GM04503 (cell line): ENCODE results near the gene SH3BP5.

Source experiments
- DNase-seq: peaks from one replicate; pipeline ENCODE4 v3.0.0-alpha.2; 2012; ENCODE audit warnings: low read depth

SH3BP5 gene

GRCh38 chr3:15243822-15244482, 88.4 kb downstream of the SH3BP5 start:
- DNase-seq: no peak

DNA sequence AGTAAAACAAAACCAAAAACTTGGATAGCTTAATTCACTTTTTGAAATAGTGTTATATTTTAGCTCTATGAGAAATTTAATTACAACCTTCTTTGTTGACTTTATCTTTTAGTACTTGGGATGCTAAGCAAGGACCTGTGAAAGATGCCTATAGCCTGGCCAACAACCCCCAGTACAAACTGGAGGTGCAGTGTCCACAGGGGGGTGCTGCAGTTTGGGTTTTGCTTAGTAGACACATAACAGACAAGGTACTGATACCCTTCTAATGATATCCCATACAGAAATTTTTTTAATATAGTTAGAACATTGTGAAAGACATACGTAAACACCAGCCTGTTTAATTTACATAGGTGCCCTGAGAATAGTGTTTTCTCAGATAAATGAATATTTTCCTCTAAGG, 91.0 kb downstream of the SH3BP5 start:
- DNase-seq: no peak

DNA sequence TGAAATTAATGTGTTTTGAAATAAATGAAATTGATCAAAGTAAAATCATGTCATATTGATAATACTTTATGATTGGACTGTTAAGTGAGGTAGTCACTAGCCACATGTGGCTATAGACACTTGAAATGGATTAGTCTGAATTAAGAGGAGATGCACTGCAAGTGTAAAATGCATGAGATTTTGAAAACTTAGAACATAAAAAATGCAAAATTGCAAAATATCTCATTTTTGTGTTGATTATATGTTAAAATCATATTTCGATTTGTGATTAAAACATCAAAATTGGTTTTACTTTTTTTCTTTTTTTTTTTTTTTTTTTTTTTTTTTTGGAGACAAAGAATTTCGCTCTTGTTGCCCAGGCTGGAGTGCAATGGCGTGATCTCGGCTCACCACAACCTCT, 103.1 kb downstream of the SH3BP5 start:
- DNase-seq: no peak

- no peak for DNase-seq
Observed at GRCh38 chr3:15228147-15228546, 104.2 kb downstream of the SH3BP5 start.

GRCh38 chr3:15223685-15224572, 108.5 kb downstream of the SH3BP5 start:
- DNase-seq: no peak

DNA sequence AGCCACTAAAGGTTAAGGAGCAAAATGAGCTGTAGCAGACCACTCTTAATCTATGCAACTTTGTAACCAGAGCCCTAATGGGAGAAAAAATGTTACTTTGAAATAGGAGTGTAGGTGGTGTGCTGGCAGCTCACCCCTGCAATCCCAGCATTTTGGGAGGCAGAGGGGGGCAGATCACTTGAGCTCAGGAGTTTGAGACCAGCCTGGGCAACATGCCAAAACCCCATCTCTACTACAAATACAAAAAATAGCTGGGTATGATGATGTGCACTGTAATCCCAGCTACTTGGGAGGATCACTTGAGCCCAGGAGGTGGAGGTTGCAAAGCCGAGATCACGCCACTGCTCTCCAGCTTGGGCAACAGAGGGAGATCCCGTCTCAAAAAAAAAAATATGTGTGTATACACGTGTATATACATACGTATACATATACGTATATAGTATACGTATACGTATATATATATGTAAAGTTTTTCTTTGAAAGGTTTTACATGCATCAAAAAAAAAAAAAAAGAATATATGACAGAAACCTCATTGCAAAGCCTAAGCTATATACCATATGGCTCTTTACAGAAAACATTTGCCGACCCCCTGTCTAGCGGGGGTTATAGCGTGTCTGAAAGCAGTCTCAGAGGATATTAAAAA, 110.7 kb downstream of the SH3BP5 start:
- DNase-seq: no peak

GRCh38 chr3:15220661-15221060, 111.7 kb downstream of the SH3BP5 start:
- no peak for DNase-seq

GRCh38 chr3:15220056-15220455, 112.3 kb downstream of the SH3BP5 start:
- DNase-seq: no peak

GRCh38 chr3:15218689-15219088, 113.7 kb downstream of the SH3BP5 start:
- DNase-seq: no peak

- no peak for DNase-seq
Observed at GRCh38 chr3:15217841-15218267, 114.5 kb downstream of the SH3BP5 start.

DNA sequence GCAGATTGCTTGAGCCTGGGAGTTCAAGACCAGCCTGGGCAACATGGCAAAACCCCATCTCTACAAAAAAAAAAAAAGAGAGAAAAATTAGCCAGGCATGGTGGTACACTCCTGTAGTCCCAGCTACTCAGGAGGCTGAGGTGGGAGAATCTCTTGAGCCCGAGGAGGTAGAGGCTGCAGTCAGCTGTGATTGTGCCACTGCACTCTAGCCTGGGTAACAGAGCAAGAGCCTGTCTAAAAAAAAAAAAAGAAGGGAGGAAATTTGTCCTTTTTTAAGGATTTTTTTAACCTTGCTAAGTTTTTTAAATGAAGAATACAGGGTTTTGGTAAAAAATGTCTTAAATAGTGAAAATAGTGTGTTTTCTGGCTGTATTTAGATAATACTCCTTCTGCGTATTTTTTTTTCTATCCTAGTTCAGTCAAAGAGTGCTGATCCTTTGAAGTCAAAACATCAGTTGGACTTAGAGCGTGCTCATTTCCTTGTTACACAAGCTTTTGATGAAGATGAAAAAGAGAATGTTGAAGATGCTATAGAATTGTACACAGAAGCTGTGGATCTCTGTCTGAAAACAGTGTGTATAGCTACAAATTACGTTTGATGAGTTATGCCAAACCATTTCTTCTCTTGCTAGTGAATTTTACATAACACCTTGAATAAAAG, 115.2 kb downstream of the SH3BP5 start:
- no peak for DNase-seq

DNA sequence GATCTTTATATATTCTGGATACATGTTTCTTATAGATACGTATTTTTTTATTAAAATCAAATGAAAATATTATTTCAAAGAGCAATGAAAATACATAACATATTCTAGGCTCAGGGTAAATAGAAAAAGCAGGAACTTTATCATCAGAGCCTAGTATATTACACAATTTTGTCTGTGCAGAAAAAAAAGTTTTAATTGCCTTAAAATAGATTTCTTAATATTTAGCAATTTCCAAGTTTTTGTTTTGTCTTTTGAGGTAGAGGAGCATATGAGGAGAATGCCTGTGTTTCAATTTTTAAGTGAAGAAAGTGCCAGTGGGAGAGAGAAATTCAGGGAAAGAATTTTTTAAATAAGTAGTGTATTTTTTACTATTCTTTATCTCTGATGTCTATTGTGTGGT, 115.9 kb downstream of the SH3BP5 start:
- no peak for DNase-seq

DNA sequence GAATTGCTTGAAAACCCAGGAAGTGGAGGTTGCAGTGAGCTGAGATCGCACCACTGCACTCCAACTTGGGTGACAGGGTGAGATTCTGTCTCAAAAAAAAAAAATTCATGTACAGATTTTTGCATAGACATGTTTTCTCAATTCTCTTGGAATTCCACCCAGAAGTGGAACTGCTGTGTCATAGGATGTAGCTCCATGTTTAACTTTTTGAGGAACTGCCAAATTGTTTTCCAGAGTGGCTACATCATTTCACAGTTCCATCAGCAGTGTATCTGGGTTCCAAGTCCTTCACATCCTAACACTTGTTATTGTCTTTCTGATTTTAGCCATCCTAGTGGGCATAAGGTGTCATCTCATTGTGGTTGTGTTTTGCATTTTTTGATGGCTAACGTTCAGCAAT, 116.4 kb downstream of the SH3BP5 start:
- no peak for DNase-seq

DNA sequence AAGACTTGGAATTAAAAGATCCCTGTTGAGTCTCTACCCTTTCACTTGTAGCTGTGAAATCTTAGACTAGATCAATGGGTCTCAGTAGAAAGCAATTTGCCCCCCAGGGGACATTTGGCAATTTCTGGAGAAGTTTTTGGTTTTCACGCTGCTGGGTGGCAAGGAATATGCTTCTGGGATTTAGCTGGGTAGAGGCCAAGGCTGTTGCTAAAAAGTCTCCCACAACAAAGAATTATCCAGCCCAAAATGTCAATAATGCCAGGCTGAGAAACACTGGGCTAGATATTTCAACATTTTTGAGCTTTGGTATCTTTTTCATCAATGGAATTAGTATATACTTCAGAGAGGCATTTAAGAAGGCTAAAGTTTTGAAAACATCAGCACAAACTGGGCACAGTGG, 117.6 kb downstream of the SH3BP5 start:
- no peak for DNase-seq

DNA sequence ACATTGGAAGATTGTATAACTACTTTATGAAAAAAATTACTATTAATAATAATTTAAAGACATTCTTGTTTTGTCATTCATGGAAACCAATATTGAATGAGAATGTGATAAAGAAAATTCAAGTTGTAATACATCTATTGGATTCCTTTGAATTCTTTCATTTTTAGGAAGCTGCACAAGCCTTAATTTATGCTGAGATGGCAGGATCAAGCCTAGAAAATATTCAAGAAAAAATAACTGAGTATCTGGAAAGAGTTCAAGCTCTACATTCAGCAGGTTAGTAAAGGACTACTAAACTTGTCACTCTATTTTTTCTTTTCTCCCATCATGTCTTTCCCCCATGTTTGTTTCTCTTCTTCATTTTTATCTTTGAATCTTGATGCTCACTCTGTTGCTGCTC, 120.4 kb downstream of the SH3BP5 start:
- no peak for DNase-seq

- DNase-seq: no peak
Observed at GRCh38 chr3:15207836-15208504, 124.4 kb downstream of the SH3BP5 start.

DNA sequence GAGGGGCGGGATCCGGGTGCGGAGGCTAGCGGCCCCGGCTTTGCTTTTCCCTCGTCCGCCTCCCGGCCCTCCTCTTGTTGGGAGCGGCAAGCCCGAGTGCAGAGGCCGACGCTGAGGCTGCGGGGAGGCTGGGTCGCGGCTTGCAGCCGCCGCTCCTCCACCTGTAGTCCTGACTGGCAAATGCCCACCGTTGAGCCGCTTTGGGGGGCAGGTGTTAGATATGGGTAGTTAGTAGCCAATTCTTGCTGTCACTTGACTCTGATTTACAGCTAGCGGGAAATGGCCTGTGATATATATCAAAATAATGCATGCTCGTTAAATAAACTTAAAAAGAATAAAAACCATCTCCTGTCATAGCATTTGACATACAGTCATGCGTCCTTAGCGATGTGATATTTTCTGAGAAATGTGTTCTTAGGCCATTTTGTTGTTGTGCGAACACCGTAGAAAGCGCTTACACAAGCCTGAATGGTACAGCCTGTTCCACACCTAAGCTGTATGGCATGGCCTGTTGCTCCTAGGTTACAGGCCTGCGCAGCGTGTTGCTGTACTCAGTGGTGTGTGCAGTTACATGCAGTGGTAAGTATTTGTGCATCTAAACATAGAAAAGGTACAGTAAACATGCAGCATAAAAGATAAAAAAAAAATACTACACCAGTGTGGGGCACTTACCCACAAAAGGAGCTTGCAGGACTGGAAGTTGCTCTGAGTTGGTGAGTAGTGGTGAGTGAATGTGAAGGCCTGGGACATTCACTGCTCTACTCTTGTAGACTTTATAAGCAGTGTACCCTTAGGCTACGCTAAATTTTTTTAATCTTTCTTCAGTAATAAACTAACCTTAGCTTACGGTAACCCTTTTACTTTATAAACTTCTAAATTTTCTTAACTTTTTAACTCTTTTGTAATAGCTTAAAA, 125.5 kb downstream of the SH3BP5 start:
- DNase-seq: no peak

DNA sequence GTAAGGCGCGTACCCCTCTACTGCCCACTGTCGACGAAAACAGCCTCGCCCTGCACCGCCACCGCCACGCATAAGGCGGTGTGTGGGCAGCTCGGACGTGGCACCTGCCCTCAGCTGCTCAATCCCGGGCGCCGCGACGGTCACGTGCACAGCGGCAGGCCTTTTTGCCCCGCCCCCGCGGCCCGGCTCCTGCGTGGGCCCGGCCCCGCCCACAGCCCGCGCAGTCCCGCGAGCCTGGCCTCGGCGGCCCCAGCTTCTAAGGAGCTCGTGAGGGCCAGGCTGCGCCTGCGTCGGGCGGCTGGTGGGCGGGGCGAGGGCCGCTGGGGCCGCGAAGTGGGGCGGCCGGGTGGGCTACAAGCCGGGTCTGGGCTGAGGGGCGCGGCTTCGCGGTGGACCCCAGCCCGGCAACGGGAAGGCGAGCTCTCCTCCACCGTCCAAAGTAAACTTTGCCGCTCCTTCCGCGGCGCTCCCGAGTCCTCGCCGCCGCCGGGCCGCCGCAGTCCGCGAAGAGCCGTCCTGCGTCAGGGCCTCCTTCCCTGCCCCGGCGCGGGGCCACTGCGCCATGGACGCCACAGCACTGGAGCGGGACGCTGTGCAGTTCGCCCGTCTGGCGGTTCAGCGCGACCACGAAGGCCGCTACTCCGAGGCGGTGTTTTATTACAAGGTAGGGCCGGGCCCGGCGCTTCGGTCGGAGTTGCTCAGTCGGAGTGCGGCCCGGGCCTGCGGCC, 126.3 kb downstream of the SH3BP5 start, which contains the start of gene CAPN7:
Gene CAPN7, plus strand, starts transcription at position 313 of the 728 bp plus-strand sequence. Its CDS starts 250 bp downstream, at position 563.
- peak; percentile 52 for DNase-seq

DNA sequence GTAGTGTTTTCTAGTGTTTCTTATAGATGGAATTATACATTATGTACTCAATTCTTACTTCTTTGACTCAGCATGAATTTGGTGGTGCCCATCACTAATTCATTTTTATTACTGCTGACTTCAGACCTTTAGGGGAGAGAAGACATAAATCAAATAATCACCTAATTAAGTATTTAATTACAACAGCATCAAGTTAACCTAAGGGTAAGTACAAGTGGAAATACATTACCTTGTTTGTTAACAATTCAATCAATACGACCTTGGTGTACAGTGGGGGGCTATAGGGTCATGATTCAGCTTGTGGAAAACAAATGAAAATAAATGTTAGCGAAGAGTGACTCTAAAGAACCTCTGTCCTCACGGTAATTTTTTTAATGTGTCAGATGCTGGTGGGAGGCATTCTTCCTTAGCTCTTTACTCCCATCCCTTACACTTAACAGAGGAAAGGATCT, 126.9 kb downstream of the SH3BP5 start:
- no peak for DNase-seq
